K562 (cell line): ENCODE data around the gene TLR3. TPM values are rescaled to one million over a fixed set of nuclear protein-coding genes. Genes with fewer than 3 reads are reported as not detected.

Source experiments
- ATAC-seq: fragments of 200-7000 bp; cut with Tn5 transposase; 3 replicates; pipeline ENCODE4 v1.9.1; 2020; ENCODE audit warnings: moderate library complexity
- BruUV-seq: library from RNA; stranded (reverse); fragments of 400-500 nt; replicated peaks from 2 replicates; lab custom pipeline; 2021; lab: Mats Ljungman, UMichigan
- CTCF ChIA-PET: fragments of 300-600 bp; formaldehyde crosslinking; extraction: SDS; loops from one replicate; lab custom pipeline; 2021; ENCODE audit warnings: low intra/inter-chr PET ratio; lab: Yijun Ruan, JAX
- POLR2A ChIA-PET: fragments of 300-600, 350-650 bp; sonication (Branson Sonifier 250); formaldehyde crosslinking; extraction: SDS; loops from one replicate; lab custom pipeline; 2021; ENCODE audit warnings: antibody characterized with exemption, inconsistent platforms; lab: Yijun Ruan, JAX
- DNase-seq, 4 experiments: peaks; one replicate each; pipeline versions ENCODE4 v3.0.0 to v3.0.0-alpha.2; 2011 to 2018; ENCODE audit warnings: low spot score in 3 of 4, mixed read lengths in 3 of 4; ENCODE audit errors: extremely low read depth in 1 of 4
- FAIRE-seq: peaks from 2 replicates; lab custom pipeline; 2011; peaks lifted over from hg19 to GRCh38; lab: Jason Lieb, UNC
- H2AFZ ChIP-seq: 2 replicates; pipeline ENCODE4 v1.6.0; 2011; ENCODE audit warnings: low read depth, low read length, control low read depth, inconsistent platforms
- H3K27ac ChIP-seq: fragments of 200-600 bp; 3 replicates; pipeline ENCODE4 v1.8.0; 2011; ENCODE audit warnings: low read depth, mild to moderate bottlenecking, control low read depth, inconsistent platforms, low read length, moderate library complexity, mixed read lengths; ENCODE audit errors: extremely low read depth
- H3K27me3 ChIP-seq, 2 experiments: fragments of 300-600 bp in 1 of 2; 2 replicates in 1 of 2; 3 replicates in 1 of 2; pipeline versions ENCODE4 v1.6.0 to v1.8.0; 2011; ENCODE audit warnings: inconsistent platforms in 2 of 2, low read length in 2 of 2, mild to moderate bottlenecking in 1 of 2, mixed read lengths in 1 of 2, moderate library complexity in 1 of 2; ENCODE audit not compliant: control insufficient read depth in 2 of 2, insufficient read depth in 2 of 2
- H3K36me3 ChIP-seq: fragments of 300-600 bp; 3 replicates; pipeline ENCODE4 v1.8.0; 2011; ENCODE audit warnings: mild to moderate bottlenecking, low read length, inconsistent platforms; ENCODE audit not compliant: control insufficient read depth, insufficient read depth
- H3K4me1 ChIP-seq, 2 experiments: fragments of 200-600 bp in 1 of 2; replicated peaks in 1 of 2; 2 replicates in 1 of 2; 3 replicates in 1 of 2; pipeline versions ENCODE4 v1.5.1 to v1.8.0; 2011; ENCODE audit warnings: inconsistent platforms in 2 of 2, low read length in 2 of 2, mild to moderate bottlenecking in 1 of 2, mixed read lengths in 1 of 2, moderate library complexity in 1 of 2; ENCODE audit not compliant: control insufficient read depth in 2 of 2, insufficient read depth in 2 of 2
- H3K4me2 ChIP-seq: 2 replicates; pipeline ENCODE4 v1.6.1; 2011; ENCODE audit warnings: low read length, control low read depth, inconsistent platforms, mixed read lengths; ENCODE audit not compliant: insufficient read depth
- H3K4me3 ChIP-seq: fragments of 200-600 bp; sonication (generic), shearing (Covaris generic); 2 replicates; pipeline ENCODE4 v1.5.1; 2016; ENCODE audit warnings: control low read depth, inconsistent platforms
- H3K79me2 ChIP-seq: fragments of 200-600 bp; 3 replicates; pipeline ENCODE4 v1.8.0; 2011; ENCODE audit warnings: low read length, inconsistent platforms; ENCODE audit not compliant: control insufficient read depth, insufficient read depth
- H3K9ac ChIP-seq, 2 experiments: 2 replicates each; pipeline versions ENCODE4 v1.6.0 to v1.6.1; 2011; ENCODE audit warnings: low read depth in 2 of 2, low read length in 2 of 2, control low read depth in 1 of 2, inconsistent platforms in 1 of 2, mild to moderate bottlenecking in 1 of 2, mixed read lengths in 1 of 2; ENCODE audit not compliant: insufficient read depth in 1 of 2
- H3K9me1 ChIP-seq: one replicate; pipeline ENCODE4 v1.6.0; 2011; ENCODE audit warnings: inconsistent platforms, mild to moderate bottlenecking, low read length, moderate library complexity; ENCODE audit not compliant: control insufficient read depth, insufficient read depth
- H3K9me3 ChIP-seq: replicated peaks from 2 replicates; pipeline ENCODE4 v1.5.1; 2011; ENCODE audit warnings: low read depth, low read length, inconsistent platforms; ENCODE audit not compliant: control insufficient read depth, insufficient read depth
- H4K20me1 ChIP-seq: replicated peaks from 2 replicates; pipeline ENCODE4 v1.6.1; 2011; ENCODE audit warnings: low read length, inconsistent platforms, mixed read lengths; ENCODE audit not compliant: control insufficient read depth, insufficient read depth
- CHD7 ChIP-seq: fragments of 200-600 bp; sonication (generic); IDR thresholded peaks from one replicate; pipeline ENCODE4 v1.6.1; 2012; ENCODE audit warnings: mild to moderate bottlenecking, low read depth, low read length, inconsistent platforms
- ESRRB ChIP-seq: fragments of 250-450 bp; sonication (Bioruptor Pico); IDR thresholded peaks from 2 replicates; pipeline ENCODE4 v1.5.0; 2020; ENCODE audit warnings: mild to moderate bottlenecking, moderate library complexity, borderline replicate concordance
- EWSR1 ChIP-seq: fragments of 450-650 bp; IDR thresholded peaks from 2 replicates; pipeline ENCODE4 v1.6.1; 2018; ENCODE audit warnings: borderline replicate concordance, mild to moderate bottlenecking, low read depth, moderate library complexity; ENCODE audit not compliant: partially characterized antibody
- HDAC8 ChIP-seq: fragments of 450-650 bp; IDR thresholded peaks from 2 replicates; pipeline ENCODE4 v1.6.1; 2016; ENCODE audit warnings: mild to moderate bottlenecking, missing genetic modification characterization, moderate library complexity, missing compliant biosample characterization
- KDM1A ChIP-seq, 2 experiments: fragments of 450-650 bp; IDR thresholded peaks; 2 replicates each; pipeline ENCODE4 v1.6.1; 2016; ENCODE audit warnings: mild to moderate bottlenecking in 2 of 2
- NCOA6 ChIP-seq: fragments of 450-650 bp; IDR thresholded peaks from 2 replicates; pipeline ENCODE4 v1.6.1; 2017; ENCODE audit warnings: mild to moderate bottlenecking
- POLR2G ChIP-seq: fragments of 200-400 bp; formaldehyde crosslinking; IDR thresholded peaks from 2 replicates; pipeline ENCODE4 v1.6.1; 2017; ENCODE audit warnings: low read depth, mild to moderate bottlenecking, antibody characterized with exemption, low read length, moderate library complexity
- SRF ChIP-seq, 2 experiments: fragments of 250-450, 450-650 bp in 1 of 2; sonication (Bioruptor Pico) in 1 of 2; sonication (generic) in 1 of 2; formaldehyde crosslinking; IDR thresholded peaks; 2 replicates each; pipeline versions ENCODE4 v1.5.0 to v1.5.1; 2020 to 2022; ENCODE audit warnings: mild to moderate bottlenecking in 1 of 2, missing genetic modification reagents in 1 of 2
- ZBTB2 ChIP-seq: fragments of 450-650 bp; IDR thresholded peaks from 2 replicates; pipeline ENCODE4 v1.6.1; 2016; ENCODE audit warnings: antibody characterized with exemption
- ZNF644 ChIP-seq: fragments of 200-800 bp; sonication (Bioruptor generic); IDR thresholded peaks from 2 replicates; pipeline ENCODE4 v1.6.1; 2016; ENCODE audit warnings: low read depth, missing genetic modification characterization, missing compliant biosample characterization
- WGBS: fragments of 100-300 bp; shearing (Covaris generic); methylation state at CpG from one replicate; pipeline ENCODE4 v1.1.6; 2016; ENCODE audit warnings: low coverage, mixed read lengths; ENCODE audit not compliant: insufficient coverage; ENCODE audit errors: missing lambda C conversion rate; 5-methylcytosine and 5-hydroxymethylcytosine counted together
- in situ Hi-C: fragments of 300-500 bp; cut with MboI; formaldehyde crosslinking; loops from 4 replicates; pipeline ENCODE4 v1.15.0; 2018; ENCODE audit warnings: inconsistent platforms, mixed read lengths
- intact Hi-C: fragments of 100-400 bp; cut with micrococcal nuclease; formaldehyde crosslinking; loops from 2 replicates; pipeline ENCODE4 v1.14.2; 2022
- polyA plus RNA-seq, 8 experiments: library from polyadenylated mRNA; depleted of rRNA in 4 of 8; stranded (reverse) in 5 of 8; unstranded in 3 of 8; fragments of >200 nt; fragmentation: Nextera tagmentation in 2 of 8; fragmentation: Illumina TruSeq in 1 of 8; extraction: Ambion mirVana in 2 of 8; extraction: Trizol in 1 of 8; gene quantifications; 2 replicates each; pipeline versions ENCODE4 v1.2.1 to v1.2.3, GENCODE V29; 2011 to 2014; ENCODE audit warnings: inconsistent platforms in 1 of 8, missing spikeins in 1 of 8
- total RNA-seq, 7 experiments: library from RNA; depleted of rRNA in 6 of 7; stranded (reverse); fragments of >200 nt in 6 of 7; fragmentation: Illumina TruSeq in 2 of 7; extraction: Trizol in 2 of 7; gene quantifications; 2 replicates each; pipeline versions ENCODE4 v1.2.1 to v1.2.3, GENCODE V29; 2011 to 2021; ENCODE audit warnings: low replicate concordance in 1 of 7

TLR3 gene
- total and polyA plus RNA-seq, 9 of the 15 experiments (the other 6 are each of a cell fraction or from before 2014, with no cell fraction given), result 0.01 TPM; not detected in 8

GRCh38 chr4:186030795-186031194 is 38.2 kb upstream of the TLR3 start:
- BruUV-seq, result no TSS peak
- Histone ChIP-seq H3K9ac (no peak overlapping the region), H3K4me3 (no peak overlapping the region), H3K36me3 (no peaks in the 10 kb centered on the region), H3K27me3 (peaks cover 8 to 20% of the 10 kb centered on the region in 2 experiments; a peak in 3 of 5 replicates), H2AFZ (no peak overlapping the region), H4K20me1 (no peaks in the 10 kb centered on the region), H3K4me1 (no peaks in the 10 kb centered on the region), H3K79me2 (no peaks in the 10 kb centered on the region), H3K27ac (no peak overlapping the region), H3K4me2 (no peak overlapping the region), H3K9me3 (no peaks in the 10 kb centered on the region; the same call in 1 of the 2 replicates), H3K9me1 (no peaks in the 10 kb centered on the region)
- ATAC-seq, result no peak
- CTCF ChIA-PET, result no interaction called here
- POLR2A ChIA-PET, result interaction anchor here (0.6 kb wide), 1 partner anchor 367 kb away, joined by 3 read pairs; no protein-coding TSS in a partner anchor
- in situ Hi-C loops, result loop anchor here (25.0 kb wide), 1 partner anchor 993 kb away; no protein-coding TSS in a partner anchor
- TF ChIP-seq HDAC8 (no peak), ZBTB2 (no peak), KDM1A (IDR thresholded peaks at IDR 0.05) (no peak), CHD7 (no peak), ESRRB (CRISPR knock-in tag) (no peak), POLR2G (no peak), EWSR1 (no peak), ZNF644 (tag) (no peak), NCOA6 (no peak), SRF (CRISPR knock-in tag; IDR thresholded peaks at IDR 0.05) (no peak)
- FAIRE-seq, result no peak
- 0% methylated on average over 3 of the region's 3 CpGs for WGBS
- no peak for DNase-seq
- intact Hi-C loops, result no loop called here
